GM23248 (cell line): ENCODE data around the gene NCAM2. TPM values are rescaled to one million over a fixed set of nuclear protein-coding genes. Genes with fewer than 3 reads are reported as not detected.
"Not testable (repeated sequence)": the region's sequence is repeated elsewhere in the genome, so short reads cannot be mapped to it uniquely, and the experiment has no call there.

Experiments
- DNase-seq: peaks from one replicate; pipeline ENCODE4 v3.0.0-alpha.2; 2015
- H2AFZ ChIP-seq: fragments of 200-600 bp; sonication (generic); 2 replicates; pipeline ENCODE4 v1.6.1; 2016; ENCODE audit warnings: antibody characterized with exemption
- H3F3A ChIP-seq: fragments of 200-600 bp; sonication (generic); 2 replicates; pipeline ENCODE4 v1.6.1; 2016; ENCODE audit warnings: mild to moderate bottlenecking, antibody characterized with exemption, mixed run types; ENCODE audit not compliant: insufficient read depth
- H3K27ac ChIP-seq: fragments of 200-600 bp; sonication (generic); 2 replicates; pipeline ENCODE4 v1.5.1; 2016; ENCODE audit warnings: mild to moderate bottlenecking
- H3K27me3 ChIP-seq: fragments of 200-600 bp; sonication (generic); replicated peaks from 2 replicates; pipeline ENCODE4 v1.6.1; 2016; ENCODE audit warnings: mild to moderate bottlenecking; ENCODE audit not compliant: insufficient read depth
- H3K36me3 ChIP-seq: fragments of 200-600 bp; sonication (generic); 2 replicates; pipeline ENCODE4 v1.6.1; 2016; ENCODE audit warnings: low read depth, mild to moderate bottlenecking
- H3K4me1 ChIP-seq: fragments of 200-600 bp; sonication (generic); 2 replicates; pipeline ENCODE4 v1.6.1; 2016; ENCODE audit warnings: mild to moderate bottlenecking; ENCODE audit not compliant: insufficient read depth
- H3K4me2 ChIP-seq: fragments of 200-600 bp; sonication (generic); one replicate; pipeline ENCODE4 v1.6.1; 2016; ENCODE audit warnings: mild to moderate bottlenecking; ENCODE audit not compliant: unreplicated experiment
- H3K4me3 ChIP-seq: fragments of 200-600 bp; sonication (generic); 2 replicates; pipeline ENCODE4 v1.5.1; 2016; ENCODE audit warnings: mild to moderate bottlenecking
- H3K79me2 ChIP-seq: fragments of 200-600 bp; sonication (generic); 2 replicates; pipeline ENCODE4 v1.6.1; 2016; ENCODE audit warnings: mild to moderate bottlenecking; ENCODE audit not compliant: insufficient read depth
- H3K9ac ChIP-seq: fragments of 200-600 bp; sonication (generic); 2 replicates; pipeline ENCODE4 v1.6.1; 2016; ENCODE audit warnings: mild to moderate bottlenecking
- H3K9me2 ChIP-seq: fragments of 200-600 bp; sonication (generic); 2 replicates; pipeline ENCODE4 v1.6.1; 2016; ENCODE audit warnings: mixed run types, mild to moderate bottlenecking, moderate library complexity; ENCODE audit not compliant: insufficient read depth
- H3K9me3 ChIP-seq: fragments of 200-600 bp; sonication (generic); one replicate; pipeline ENCODE4 v1.6.1; 2017; ENCODE audit warnings: low read depth
- H4K20me1 ChIP-seq: fragments of 200-600 bp; sonication (generic); 2 replicates; pipeline ENCODE4 v1.6.0; 2016; ENCODE audit not compliant: insufficient read depth
- EZH2 ChIP-seq: fragments of 200-600 bp; sonication (generic); IDR thresholded peaks from 2 replicates; pipeline ENCODE4 v1.6.1; 2018; ENCODE audit warnings: antibody characterized with exemption, mild to moderate bottlenecking; ENCODE audit not compliant: insufficient read depth, poor library complexity, severe bottlenecking
- EZH2phosphoT487 ChIP-seq: fragments of 200-600 bp; sonication (generic); IDR thresholded peaks from 2 replicates; pipeline ENCODE4 v1.6.1; 2018; ENCODE audit warnings: antibody characterized with exemption, moderate library complexity, mild to moderate bottlenecking, low read depth; ENCODE audit not compliant: insufficient read depth
- WGBS, 2 experiments: methylation state at CpG; one replicate each; pipeline ENCODE4 v1.1.6; 2015 to 2017; ENCODE audit warnings: low lambda C conversion rate in 2 of 2, low coverage in 1 of 2; ENCODE audit errors: missing lambda C conversion rate in 2 of 2; 5-methylcytosine and 5-hydroxymethylcytosine counted together
- in situ Hi-C: fragments of 300-500 bp; cut with MboI; formaldehyde crosslinking; loops from 2 replicates; pipeline ENCODE4 v1.15.0; 2020
- polyA plus RNA-seq: library from polyadenylated mRNA; unstranded; fragments of >200 nt; fragmentation: Nextera tagmentation; extraction: Ambion mirVana; gene quantifications from 2 replicates; pipeline ENCODE4 v1.2.1, GENCODE V29; 2016
- total RNA-seq: library from RNA; depleted of rRNA; stranded (reverse); fragments of >200 nt; shearing (Covaris generic); gene quantifications from 2 replicates; pipeline ENCODE4 v1.2.3, GENCODE V29; 2014

NCAM2 gene
- total and polyA plus RNA-seq, 2 experiments from 2014 or later, result 1.3 to 1.7 TPM

- Histone ChIP-seq H3K9me3 (no peaks in the 10 kb centered on the region), H3K4me2 (no peak overlapping the region), H3K9ac (no peak overlapping the region), H3F3A (no peaks in the 10 kb centered on the region), H3K4me1 (no peaks in the 10 kb centered on the region), H3K79me2 (no peaks in the 10 kb centered on the region), H3K36me3 (no peaks in the 10 kb centered on the region), H4K20me1 (no peaks in the 10 kb centered on the region), H3K4me3 (no peak overlapping the region), H3K27ac (no peak overlapping the region), H3K9me2 (no peaks in the 10 kb centered on the region), H3K27me3 (no peaks in the 10 kb centered on the region), H2AFZ (no peak overlapping the region)
- in situ Hi-C loops, result no loop called here
- no peak for TF ChIP-seq EZH2phosphoT487
- TF ChIP-seq EZH2, result no peak
- no peak for DNase-seq
These were observed 395.9 kb downstream of the NCAM2 start for GRCh38 chr21:21394064-21394463.

GRCh38 chr21:21396424-21396823, 398.2 kb downstream of the NCAM2 start:
- no peak for DNase-seq
- 51 to 53% methylated on average over 4 of the region's 4 CpGs for WGBS, 2 experiments
- no peaks in the 10 kb centered on the region for H3K9me3 ChIP-seq

GRCh38 chr21:21397464-21397863, 399.3 kb downstream of the NCAM2 start:
- H3F3A ChIP-seq, result no peaks in the 10 kb centered on the region
- in situ Hi-C loops, result no loop called here
- no peak for TF ChIP-seq EZH2phosphoT487
- TF ChIP-seq EZH2, result no peak
- no peak overlapping the region for H3K4me2 ChIP-seq
- no peaks in the 10 kb centered on the region for H3K9me3 ChIP-seq
- no peak for DNase-seq
- H3K9me2 ChIP-seq, result no peaks in the 10 kb centered on the region
- no peaks in the 10 kb centered on the region for H3K79me2 ChIP-seq
- no peaks in the 10 kb centered on the region for H4K20me1 ChIP-seq
- H3K27ac ChIP-seq, result no peak overlapping the region
- WGBS, 2 experiments, result 63 to 67% methylated on average over 7 of the region's 7 CpGs
- no peak overlapping the region for H2AFZ ChIP-seq
- H3K4me1 ChIP-seq, result no peaks in the 10 kb centered on the region
- no peak overlapping the region for H3K4me3 ChIP-seq
- no peaks in the 10 kb centered on the region for H3K36me3 ChIP-seq
- H3K9ac ChIP-seq, result no peak overlapping the region
- no peaks in the 10 kb centered on the region for H3K27me3 ChIP-seq

More at GRCh38 chr21:21396424-21396823, 398.2 kb downstream of the NCAM2 start:
- H3K36me3 ChIP-seq, result no peaks in the 10 kb centered on the region
- H3K4me2 ChIP-seq, result no peak overlapping the region
- in situ Hi-C loops, result no loop called here
- no peak overlapping the region for H3K9ac ChIP-seq
- TF ChIP-seq EZH2phosphoT487, result no peak
- TF ChIP-seq EZH2, result no peak
- H3K27ac ChIP-seq, result no peak overlapping the region
- no peak overlapping the region for H3K4me3 ChIP-seq
- no peak overlapping the region for H2AFZ ChIP-seq
- no peaks in the 10 kb centered on the region for H3K9me2 ChIP-seq
- no peaks in the 10 kb centered on the region for H3F3A ChIP-seq
- H3K27me3 ChIP-seq, result no peaks in the 10 kb centered on the region
- no peaks in the 10 kb centered on the region for H4K20me1 ChIP-seq
- H3K4me1 ChIP-seq, result no peaks in the 10 kb centered on the region
- H3K79me2 ChIP-seq, result no peaks in the 10 kb centered on the region

GRCh38 chr21:21401444-21401843, 403.2 kb downstream of the NCAM2 start:
- Histone ChIP-seq H3K79me2 (no peaks in the 10 kb centered on the region), H2AFZ (no peak overlapping the region), H3K9me3 (no peaks in the 10 kb centered on the region), H4K20me1 (no peaks in the 10 kb centered on the region), H3K9ac (no peak overlapping the region), H3F3A (no peaks in the 10 kb centered on the region), H3K36me3 (no peaks in the 10 kb centered on the region), H3K4me2 (no peak overlapping the region), H3K27ac (no peak overlapping the region), H3K27me3 (no peaks in the 10 kb centered on the region), H3K4me1 (no peaks in the 10 kb centered on the region), H3K4me3 (no peak overlapping the region), H3K9me2 (no peaks in the 10 kb centered on the region)
- no peak for TF ChIP-seq EZH2phosphoT487
- TF ChIP-seq EZH2, result no peak
- in situ Hi-C loops, result no loop called here
- no peak for DNase-seq

GRCh38 chr21:21402187-21402586, 404.0 kb downstream of the NCAM2 start:
- H3K27me3 ChIP-seq, H3K9me3 ChIP-seq, H3K27ac ChIP-seq, H3K4me1 ChIP-seq, H3K79me2 ChIP-seq, H2AFZ ChIP-seq, H3K4me3 ChIP-seq, H3K36me3 ChIP-seq, in situ Hi-C loops, H3F3A ChIP-seq, H3K9me2 ChIP-seq, H3K4me2 ChIP-seq, DNase-seq, H3K9ac ChIP-seq, H4K20me1 ChIP-seq: not testable (repeated sequence)
- 25 to 26% methylated on average over 3 of the region's 3 CpGs for WGBS, 2 experiments

GRCh38 chr21:21404261-21404660, 406.1 kb downstream of the NCAM2 start:
- H3K36me3 ChIP-seq, H3K4me2 ChIP-seq, H3K9me3 ChIP-seq, H3K4me1 ChIP-seq, H3F3A ChIP-seq, DNase-seq, H3K27me3 ChIP-seq, H2AFZ ChIP-seq, H4K20me1 ChIP-seq, in situ Hi-C loops, H3K4me3 ChIP-seq, H3K27ac ChIP-seq, H3K9ac ChIP-seq, H3K9me2 ChIP-seq, H3K79me2 ChIP-seq: not testable (repeated sequence)
- 29 to 30% methylated on average over 5 of the region's 5 CpGs for WGBS, 2 experiments
